ENCODE measurements around the gene RAB4A.

The RAB4A gene

GRCh38 chr1:229339520-229339919 lies 68.6 kb downstream of the RAB4A start:
- no peak for TF ChIP-seq GATA3 (IDR thresholded peaks at IDR 0.05; ENCODE audit: low read depth, low read length)
- TF ChIP-seq GATA2 (IDR thresholded peaks at IDR 0.05; ENCODE audit: low read depth, low read length), result no peak

GRCh38 chr1:229340496-229340895 lies 69.6 kb downstream of the RAB4A start:
- TF ChIP-seq GATA3 (IDR thresholded peaks at IDR 0.05; ENCODE audit: low read depth, low read length), result no peak
- TF ChIP-seq GATA2 (IDR thresholded peaks at IDR 0.05; ENCODE audit: low read depth, low read length), result no peak

GRCh38 chr1:229341774-229342655 lies 71.1 kb downstream of the RAB4A start:
- TF ChIP-seq GATA2 (IDR thresholded peaks at IDR 0.05; ENCODE audit: low read depth, low read length) (no peak), GATA3 (IDR thresholded peaks at IDR 0.05; ENCODE audit: low read depth, low read length) (no peak)

- TF ChIP-seq GATA3 (IDR thresholded peaks at IDR 0.05; ENCODE audit: low read depth, low read length), result peak; percentile 42; the same call in 1 of the 2 replicates
- peak; percentile 87 for TF ChIP-seq GATA2 (IDR thresholded peaks at IDR 0.05; ENCODE audit: low read depth, low read length)
These were observed 72.0 kb downstream of the RAB4A start, which contains the start of gene CCSAP for GRCh38 chr1:229342656-229343569. Gene CCSAP, minus strand, starts transcription at chr1:229343047. Its CDS starts 582 bp downstream, at chr1:229342465.

- TF ChIP-seq GATA3 (IDR thresholded peaks at IDR 0.05; ENCODE audit: low read depth, low read length) (no peak), GATA2 (IDR thresholded peaks at IDR 0.05; ENCODE audit: low read depth, low read length) (no peak)
These were observed 73.2 kb downstream of the RAB4A start for GRCh38 chr1:229344139-229344538.

GRCh38 chr1:229344937-229345684 lies 74.2 kb downstream of the RAB4A start:
- TF ChIP-seq GATA2 (IDR thresholded peaks at IDR 0.05; ENCODE audit: low read depth, low read length) (no peak), GATA3 (IDR thresholded peaks at IDR 0.05; ENCODE audit: low read depth, low read length) (no peak)

- TF ChIP-seq GATA2 (IDR thresholded peaks at IDR 0.05; ENCODE audit: low read depth, low read length) (no peak), GATA3 (IDR thresholded peaks at IDR 0.05; ENCODE audit: low read depth, low read length) (no peak)
These were observed 76.6 kb downstream of the RAB4A start for GRCh38 chr1:229347528-229347927.

GRCh38 chr1:229349463-229350385 lies 78.8 kb downstream of the RAB4A start:
- no peak for TF ChIP-seq GATA2 (IDR thresholded peaks at IDR 0.05; ENCODE audit: low read depth, low read length)
- TF ChIP-seq GATA3 (IDR thresholded peaks at IDR 0.05; ENCODE audit: low read depth, low read length), result no peak

GRCh38 chr1:229352975-229353374 lies 82.1 kb downstream of the RAB4A start:
- no peak for TF ChIP-seq GATA2 (IDR thresholded peaks at IDR 0.05; ENCODE audit: low read depth, low read length)

GRCh38 chr1:229354226-229354625 lies 83.3 kb downstream of the RAB4A start:
- TF ChIP-seq GATA3 (IDR thresholded peaks at IDR 0.05; ENCODE audit: low read depth, low read length), result no peak
